Measurements from ENCODE around the gene ZFP3. TPM values are rescaled to one million over a fixed set of nuclear protein-coding genes. Genes with fewer than 3 reads are reported as not detected.

The ZFP3 gene
- total and polyA plus RNA-seq, 2 experiments from 2014 or later: 0.23 to 0.24 TPM

DNA sequence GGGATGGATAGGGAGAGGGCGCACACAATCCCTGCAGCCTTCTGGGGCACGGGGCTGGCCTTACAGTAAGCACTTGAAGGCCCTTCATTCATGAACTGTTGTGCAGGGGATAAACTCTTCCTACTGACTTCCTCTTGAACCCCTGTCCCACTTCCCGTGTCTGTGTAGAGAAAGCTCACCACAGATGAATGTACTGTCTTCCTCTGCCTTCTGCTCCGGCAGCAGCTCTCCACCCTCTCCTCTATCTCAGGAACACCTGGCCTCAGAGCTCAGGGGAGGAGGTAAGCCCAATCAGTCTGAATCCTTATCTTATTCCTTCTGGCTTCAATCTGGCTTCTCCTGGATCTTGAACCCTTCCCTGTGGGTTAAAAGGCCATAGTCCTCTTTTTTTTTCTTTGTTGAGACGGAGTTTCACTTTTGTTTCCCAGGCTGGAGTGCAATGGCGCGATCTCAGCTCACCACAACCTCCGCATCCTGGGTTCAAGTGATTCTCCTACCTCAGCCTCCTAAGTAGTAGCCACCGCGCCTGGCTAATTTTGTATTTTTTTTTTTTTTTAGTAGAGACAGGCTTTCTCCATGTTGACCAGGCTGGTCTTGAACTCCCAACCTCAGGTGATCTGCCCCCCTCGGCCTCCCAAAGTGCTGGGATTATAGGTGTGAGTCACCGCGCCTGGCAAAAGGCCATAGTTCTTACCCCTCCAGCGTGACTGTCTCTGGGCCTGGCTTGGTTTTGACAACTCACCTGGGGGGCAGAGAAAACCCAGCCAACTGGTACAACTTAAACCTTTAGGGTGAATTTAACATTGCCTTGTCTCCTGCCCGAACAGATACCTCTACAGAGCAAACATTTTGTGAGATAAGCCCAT is 35.9 kb upstream of the ZFP3 start:
- no peaks in the 10 kb centered on the region for H3K4me1 ChIP-seq (ENCODE audit: insufficient read depth)
- no peak overlapping the region for H3K27ac ChIP-seq
- WGBS (ENCODE audit: low lambda C conversion rate, missing lambda C conversion rate): 86% methylated on average over 15 of the region's 15 CpGs
- H3K79me2 ChIP-seq: no peaks in the 10 kb centered on the region
- no peaks in the 10 kb centered on the region for H3K27me3 ChIP-seq
- no peak overlapping the region for H3K4me3 ChIP-seq
- no peaks in the 10 kb centered on the region for H3K9me2 ChIP-seq (replicated peaks; ENCODE audit: insufficient read depth)
- TF ChIP-seq EZH2 (IDR thresholded peaks at IDR 0.05; ENCODE audit: borderline replicate concordance) (no peak), EZH2phosphoT487 (IDR thresholded peaks at IDR 0.05; ENCODE audit: low read depth, severe bottlenecking, unreplicated experiment) (no peak)
- TF ChIP-seq, protein P1, sequence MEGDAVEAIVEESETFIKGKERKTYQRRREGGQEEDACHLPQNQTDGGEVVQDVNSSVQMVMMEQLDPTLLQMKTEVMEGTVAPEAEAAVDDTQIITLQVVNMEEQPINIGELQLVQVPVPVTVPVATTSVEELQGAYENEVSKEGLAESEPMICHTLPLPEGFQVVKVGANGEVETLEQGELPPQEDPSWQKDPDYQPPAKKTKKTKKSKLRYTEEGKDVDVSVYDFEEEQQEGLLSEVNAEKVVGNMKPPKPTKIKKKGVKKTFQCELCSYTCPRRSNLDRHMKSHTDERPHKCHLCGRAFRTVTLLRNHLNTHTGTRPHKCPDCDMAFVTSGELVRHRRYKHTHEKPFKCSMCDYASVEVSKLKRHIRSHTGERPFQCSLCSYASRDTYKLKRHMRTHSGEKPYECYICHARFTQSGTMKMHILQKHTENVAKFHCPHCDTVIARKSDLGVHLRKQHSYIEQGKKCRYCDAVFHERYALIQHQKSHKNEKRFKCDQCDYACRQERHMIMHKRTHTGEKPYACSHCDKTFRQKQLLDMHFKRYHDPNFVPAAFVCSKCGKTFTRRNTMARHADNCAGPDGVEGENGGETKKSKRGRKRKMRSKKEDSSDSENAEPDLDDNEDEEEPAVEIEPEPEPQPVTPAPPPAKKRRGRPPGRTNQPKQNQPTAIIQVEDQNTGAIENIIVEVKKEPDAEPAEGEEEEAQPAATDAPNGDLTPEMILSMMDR (IDR thresholded peaks at IDR 0.05; ENCODE audit: poor library complexity): no peak
- no peak for DNase-seq (ENCODE audit: low spot score)
- H3K4me2 ChIP-seq: no peak overlapping the region
- no peaks in the 10 kb centered on the region for H3K36me3 ChIP-seq (replicated peaks; ENCODE audit: insufficient read depth, low read depth)
- H3K9me3 ChIP-seq (ENCODE audit: low read depth): no peaks in the 10 kb centered on the region
- no peak overlapping the region for H2AFZ ChIP-seq
- H4K20me1 ChIP-seq (ENCODE audit: insufficient read depth, poor library complexity, severe bottlenecking): no peaks in the 10 kb centered on the region

DNA sequence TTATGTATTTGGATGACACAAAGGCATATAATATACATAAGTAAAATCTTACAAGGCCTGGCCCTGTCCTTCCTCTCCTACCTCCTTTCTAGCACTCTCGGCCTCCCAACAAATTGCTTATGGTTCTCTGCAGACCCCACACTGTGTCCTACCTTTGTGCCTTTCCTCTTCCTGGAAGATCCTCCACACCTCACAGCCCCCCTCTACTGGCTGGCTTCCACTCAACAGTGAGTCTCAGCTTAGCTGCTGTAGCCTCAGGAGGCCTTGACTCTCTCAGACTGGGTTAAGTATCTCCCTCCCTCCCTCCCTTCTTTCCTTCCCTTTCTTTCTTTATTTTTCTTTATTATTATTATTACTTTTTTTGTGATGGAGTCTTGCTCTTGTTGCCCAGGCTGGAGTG is 34.7 kb upstream of the ZFP3 start:
- H3K4me2 ChIP-seq: no peak overlapping the region
- TF ChIP-seq EZH2 (IDR thresholded peaks at IDR 0.05; ENCODE audit: borderline replicate concordance) (no peak), EZH2phosphoT487 (IDR thresholded peaks at IDR 0.05; ENCODE audit: low read depth, severe bottlenecking, unreplicated experiment) (no peak)
- TF ChIP-seq, protein P1 (IDR thresholded peaks at IDR 0.05; ENCODE audit: poor library complexity): no peak
- H3K27ac ChIP-seq: no peak overlapping the region
- H3K27me3 ChIP-seq: no peaks in the 10 kb centered on the region
- H3K4me3 ChIP-seq: no peak overlapping the region
- no peak for DNase-seq (ENCODE audit: low spot score)
- H3K36me3 ChIP-seq (replicated peaks; ENCODE audit: insufficient read depth, low read depth): no peaks in the 10 kb centered on the region
- no peak overlapping the region for H2AFZ ChIP-seq
- H3K9me2 ChIP-seq (replicated peaks; ENCODE audit: insufficient read depth): no peaks in the 10 kb centered on the region
- no peaks in the 10 kb centered on the region for H3K4me1 ChIP-seq (ENCODE audit: insufficient read depth)
- no peaks in the 10 kb centered on the region for H3K9me3 ChIP-seq (ENCODE audit: low read depth)
- 97% methylated on average over 1 of the region's 1 CpG for WGBS (ENCODE audit: low lambda C conversion rate, missing lambda C conversion rate)
- H3K79me2 ChIP-seq: no peaks in the 10 kb centered on the region
- H4K20me1 ChIP-seq (ENCODE audit: insufficient read depth, poor library complexity, severe bottlenecking): no peaks in the 10 kb centered on the region

DNA sequence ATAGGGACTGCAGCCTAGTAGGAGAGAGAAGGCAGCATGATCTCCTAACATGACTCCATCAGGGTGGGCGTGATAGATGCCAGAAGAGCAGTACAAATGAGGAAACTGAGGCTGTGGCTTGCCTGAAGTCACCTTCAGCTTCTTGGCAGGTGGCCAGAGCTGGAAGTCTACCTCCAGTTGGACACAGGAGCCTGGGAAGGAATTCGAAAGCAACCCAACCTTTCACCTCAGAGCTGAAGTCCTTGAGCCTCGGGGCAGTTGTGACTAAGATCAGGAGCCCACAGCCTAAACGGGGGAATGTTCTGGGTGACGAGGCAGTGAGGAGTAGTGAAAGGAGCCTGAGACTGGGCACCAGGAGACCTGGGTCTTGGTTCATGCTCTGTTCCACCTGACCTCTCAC is 33.6 kb upstream of the ZFP3 start:
- Histone ChIP-seq H3K27ac (no peak overlapping the region), H3K9me3 (ENCODE audit: low read depth) (no peaks in the 10 kb centered on the region), H3K9me2 (replicated peaks; ENCODE audit: insufficient read depth) (no peaks in the 10 kb centered on the region), H2AFZ (no peak overlapping the region), H3K27me3 (no peaks in the 10 kb centered on the region), H3K79me2 (no peaks in the 10 kb centered on the region), H3K4me3 (no peak overlapping the region), H4K20me1 (ENCODE audit: insufficient read depth, poor library complexity, severe bottlenecking) (no peaks in the 10 kb centered on the region), H3K4me2 (no peak overlapping the region), H3K4me1 (ENCODE audit: insufficient read depth) (peaks cover 5% of the 10 kb centered on the region), H3K36me3 (replicated peaks; ENCODE audit: insufficient read depth, low read depth) (no peaks in the 10 kb centered on the region)
- WGBS (ENCODE audit: low lambda C conversion rate, missing lambda C conversion rate): 83% methylated on average over 5 of the region's 5 CpGs
- no peak for DNase-seq (ENCODE audit: low spot score)
- TF ChIP-seq EZH2phosphoT487 (IDR thresholded peaks at IDR 0.05; ENCODE audit: low read depth, severe bottlenecking, unreplicated experiment) (no peak), EZH2 (IDR thresholded peaks at IDR 0.05; ENCODE audit: borderline replicate concordance) (no peak)
- TF ChIP-seq, protein P1 (IDR thresholded peaks at IDR 0.05; ENCODE audit: poor library complexity): no peak

Data from hepatocyte (in vitro differentiated cells).